ENCODE results near the gene RALA. TPM values are rescaled to one million over a fixed set of nuclear protein-coding genes. Genes with fewer than 3 reads are reported as not detected.

The RALA gene
- total RNA-seq, 1 experiment from 2014 or later: 27.3 TPM

GRCh38 chr7:39608278-39608677 is 15.1 kb upstream of the RALA start:
- Histone ChIP-seq H3K27ac (ENCODE audit: low read depth, low read length) (no peak overlapping the region), H3K9ac (ENCODE audit: low read length) (no peak overlapping the region), H3K4me1 (ENCODE audit: control insufficient read depth in 1 of 2, insufficient read depth in 2 of 2, low read length in 2 of 2) (peaks cover 0 to 10% of the 10 kb centered on the region in 2 experiments; a peak in 2 of 4 replicates), H4K20me1 (ENCODE audit: insufficient read depth) (no peaks in the 10 kb centered on the region), H3K27me3 (ENCODE audit: insufficient read depth, low read length) (no peaks in the 10 kb centered on the region), H3K79me2 (ENCODE audit: insufficient read depth, low read length) (no peaks in the 10 kb centered on the region), H3K9me2 (ENCODE audit: insufficient read depth) (no peaks in the 10 kb centered on the region), H3K4me2 (ENCODE audit: low read length) (no peak overlapping the region), H3K36me3 (ENCODE audit: control insufficient read depth in 1 of 2, insufficient read depth in 2 of 2, low read length in 2 of 2) (no peaks in the 10 kb centered on the region), H3K9me3 (ENCODE audit: control insufficient read depth in 1 of 2, insufficient read depth in 1 of 2, low read depth in 1 of 2, low read length in 2 of 2) (no peaks in the 10 kb centered on the region), H2AFZ (ENCODE audit: low read depth, low read length, poor library complexity, severe bottlenecking) (no peak overlapping the region), H3K4me3 (replicated peaks in 1 of 2; ENCODE audit: low read depth in 1 of 2, low read length in 2 of 2) (no peak overlapping the region)
- ChIA-PET RAD21 (ENCODE audit: low non-redundant PET in 1 of 2, low total read pairs in 2 of 2, uncharacterized antibody in 2 of 2, unreplicated experiment in 2 of 2) (no interaction called here), POLR2A (no interaction called here), CTCF (no interaction called here)
- intact Hi-C loops (cut with micrococcal nuclease): no loop called here
- no peak for DNase-seq (ENCODE audit: low read depth, low spot score)
- no peak for TF ChIP-seq CBX3 (IDR thresholded peaks at IDR 0.05; ENCODE audit: low read depth)
- TF ChIP-seq JUND (IDR thresholded peaks at IDR 0.05): no peak
- TF ChIP-seq SRF (IDR thresholded peaks at IDR 0.05; ENCODE audit: low read depth): no peak
- no peak for TF ChIP-seq SIN3A (IDR thresholded peaks at IDR 0.05; ENCODE audit: low read depth)
- no peak for TF ChIP-seq EZH2 (IDR thresholded peaks at IDR 0.05)
- no peak for TF ChIP-seq CEBPB (IDR thresholded peaks at IDR 0.05; ENCODE audit: low read depth)
- TF ChIP-seq FOSL1 (IDR thresholded peaks at IDR 0.05; ENCODE audit: low read depth): no peak
- TF ChIP-seq ELF1 (IDR thresholded peaks at IDR 0.05; ENCODE audit: borderline replicate concordance, low read depth): no peak
- TF ChIP-seq REST (IDR thresholded peaks at IDR 0.05; ENCODE audit: low read depth): no peak
- no peak for TF ChIP-seq CTCF (IDR thresholded peaks at IDR 0.05 in 2 of 3, conservative IDR thresholded peaks at IDR 0.05 in 1 of 3; ENCODE audit: borderline replicate concordance in 1 of 3, insufficient read depth in 1 of 3, low read depth in 2 of 3, low read length in 2 of 3)
- no peak for TF ChIP-seq POLR2A (IDR thresholded peaks at IDR 0.05; ENCODE audit: borderline replicate concordance, extremely low read depth, insufficient read depth, insufficient read length)
- TF ChIP-seq YY1 (IDR thresholded peaks at IDR 0.05; ENCODE audit: extremely low read depth, insufficient replicate concordance, low read depth, low read length): no peak
- TF ChIP-seq RAD21 (IDR thresholded peaks at IDR 0.05; ENCODE audit: low read depth): no peak
- no TSS peak for BruUV-seq (replicated peaks)
- ATAC-seq: no peak
